ENCODE results near the gene PREPL.

PREPL gene

GRCh38 chr2:44299635-44300034 is 61.7 kb downstream of the PREPL start:
- H3K4me3 ChIP-seq: no peak overlapping the region
- H3K27ac ChIP-seq: no peak overlapping the region

- Histone ChIP-seq H3K4me3 (no peak overlapping the region), H3K27ac (no peak overlapping the region)
These were observed 63.9 kb downstream of the PREPL start for GRCh38 chr2:44297431-44297830.

GRCh38 chr2:44296653-44297052 is 64.6 kb downstream of the PREPL start:
- H3K27ac ChIP-seq: no peak overlapping the region
- H3K4me3 ChIP-seq: no peak overlapping the region

GRCh38 chr2:44295633-44296359 is 65.5 kb downstream of the PREPL start:
- no peak overlapping the region for H3K27ac ChIP-seq
- no peak overlapping the region for H3K4me3 ChIP-seq

- no peak overlapping the region for H3K27ac ChIP-seq
- no peak overlapping the region for H3K4me3 ChIP-seq
These were observed 66.2 kb downstream of the PREPL start for GRCh38 chr2:44295113-44295512.

- H3K4me3 ChIP-seq: no peak overlapping the region
- H3K27ac ChIP-seq: no peak overlapping the region
These were observed 69.7 kb downstream of the PREPL start for GRCh38 chr2:44291281-44292248.

GRCh38 chr2:44290261-44290660 is 71.0 kb downstream of the PREPL start:
- no peak overlapping the region for H3K27ac ChIP-seq
- no peak overlapping the region for H3K4me3 ChIP-seq

GRCh38 chr2:44286884-44287638 is 74.2 kb downstream of the PREPL start:
- Histone ChIP-seq H3K27ac (no peak overlapping the region), H3K4me3 (no peak overlapping the region)

- Histone ChIP-seq H3K4me3 (no peak overlapping the region), H3K27ac (no peak overlapping the region)
These were observed 75.0 kb downstream of the PREPL start for GRCh38 chr2:44286119-44286883.

GRCh38 chr2:44285174-44285573 is 76.1 kb downstream of the PREPL start:
- Histone ChIP-seq H3K4me3 (no peak overlapping the region), H3K27ac (no peak overlapping the region)

GRCh38 chr2:44283116-44283666 is 78.1 kb downstream of the PREPL start:
- Histone ChIP-seq H3K4me3 (no peak overlapping the region), H3K27ac (no peak overlapping the region)

- H3K27ac ChIP-seq: no peak overlapping the region
- H3K4me3 ChIP-seq: no peak overlapping the region
These were observed 80.4 kb downstream of the PREPL start for GRCh38 chr2:44280869-44281268.

GRCh38 chr2:44277541-44277940 is 83.8 kb downstream of the PREPL start:
- Histone ChIP-seq H3K4me3 (no peak overlapping the region), H3K27ac (no peak overlapping the region)

GRCh38 chr2:44275927-44276303 is 85.4 kb downstream of the PREPL start:
- Histone ChIP-seq H3K4me3 (no peak overlapping the region), H3K27ac (no peak overlapping the region)

GRCh38 chr2:44273596-44273995 is 87.7 kb downstream of the PREPL start:
- no peak overlapping the region for H3K27ac ChIP-seq

GRCh38 chr2:44273076-44273475 is 88.2 kb downstream of the PREPL start:
- Histone ChIP-seq H3K27ac (no peak overlapping the region), H3K4me3 (no peak overlapping the region)

More at GRCh38 chr2:44273596-44273995, 87.7 kb downstream of the PREPL start:
- no peak overlapping the region for H3K4me3 ChIP-seq

- H3K4me3 ChIP-seq: no peak overlapping the region
- no peak overlapping the region for H3K27ac ChIP-seq
These were observed 90.0 kb downstream of the PREPL start for GRCh38 chr2:44271296-44271695.

- Histone ChIP-seq H3K27ac (peak overlapping the region in 1 of 21 experiments; percentile 17), H3K4me3 (no peak overlapping the region)
These were observed 91.5 kb downstream of the PREPL start for GRCh38 chr2:44269831-44270230.

Data from skin epidermis (tissue), 12 donors.